GM23248 (cell line): ENCODE measurements around the gene QSOX2.

Experiments used
- EZH2 ChIP-seq: fragments of 200-600 bp; sonication (generic); IDR thresholded peaks from 2 replicates; pipeline ENCODE4 v1.6.1; 2018; ENCODE audit warnings: antibody characterized with exemption, mild to moderate bottlenecking; ENCODE audit not compliant: insufficient read depth, poor library complexity, severe bottlenecking
- EZH2phosphoT487 ChIP-seq: fragments of 200-600 bp; sonication (generic); IDR thresholded peaks from 2 replicates; pipeline ENCODE4 v1.6.1; 2018; ENCODE audit warnings: antibody characterized with exemption, moderate library complexity, mild to moderate bottlenecking, low read depth; ENCODE audit not compliant: insufficient read depth

GRCh38 chr9:136264441-136265405, 19.1 kb upstream of the QSOX2 start:
- TF ChIP-seq EZH2 (no peak), EZH2phosphoT487 (no peak)
